ENCODE results near the gene PDLIM4. TPM values are rescaled to one million over a fixed set of nuclear protein-coding genes. Genes with fewer than 3 reads are reported as not detected.
A peak's percentile ranks its signal among the peaks of the same experiment; 100 is the strongest.

Gene PDLIM4
- total and polyA plus RNA-seq, 8 donors: 0.83 to 10.7 (median 2.7) TPM

- FAIRE-seq (no peak), DNase-seq (no peak), ATAC-seq (no peak)
- Histone ChIP-seq H3K9me3 (no peaks in the 10 kb centered on the region), H3K36me3 (no peaks in the 10 kb centered on the region), H3K27me3 (no peaks in the 10 kb centered on the region), H3K27ac (no peak overlapping the region), H3K4me3 (no peak overlapping the region), H3K4me1 (peaks cover 0 to 3% (median 0%) of the 10 kb centered on the region in 3 donors)
- intact Hi-C loops (cut with DNase I): no loop called here
- WGBS, 2 donors: 64 to 69% methylated on average over 2 of the region's 2 CpGs
- TF ChIP-seq, protein P1, sequence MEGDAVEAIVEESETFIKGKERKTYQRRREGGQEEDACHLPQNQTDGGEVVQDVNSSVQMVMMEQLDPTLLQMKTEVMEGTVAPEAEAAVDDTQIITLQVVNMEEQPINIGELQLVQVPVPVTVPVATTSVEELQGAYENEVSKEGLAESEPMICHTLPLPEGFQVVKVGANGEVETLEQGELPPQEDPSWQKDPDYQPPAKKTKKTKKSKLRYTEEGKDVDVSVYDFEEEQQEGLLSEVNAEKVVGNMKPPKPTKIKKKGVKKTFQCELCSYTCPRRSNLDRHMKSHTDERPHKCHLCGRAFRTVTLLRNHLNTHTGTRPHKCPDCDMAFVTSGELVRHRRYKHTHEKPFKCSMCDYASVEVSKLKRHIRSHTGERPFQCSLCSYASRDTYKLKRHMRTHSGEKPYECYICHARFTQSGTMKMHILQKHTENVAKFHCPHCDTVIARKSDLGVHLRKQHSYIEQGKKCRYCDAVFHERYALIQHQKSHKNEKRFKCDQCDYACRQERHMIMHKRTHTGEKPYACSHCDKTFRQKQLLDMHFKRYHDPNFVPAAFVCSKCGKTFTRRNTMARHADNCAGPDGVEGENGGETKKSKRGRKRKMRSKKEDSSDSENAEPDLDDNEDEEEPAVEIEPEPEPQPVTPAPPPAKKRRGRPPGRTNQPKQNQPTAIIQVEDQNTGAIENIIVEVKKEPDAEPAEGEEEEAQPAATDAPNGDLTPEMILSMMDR (IDR thresholded peaks at IDR 0.05): no peak
Measured at GRCh38 chr5:132273631-132274030, 16.1 kb downstream of the PDLIM4 start.

DNA sequence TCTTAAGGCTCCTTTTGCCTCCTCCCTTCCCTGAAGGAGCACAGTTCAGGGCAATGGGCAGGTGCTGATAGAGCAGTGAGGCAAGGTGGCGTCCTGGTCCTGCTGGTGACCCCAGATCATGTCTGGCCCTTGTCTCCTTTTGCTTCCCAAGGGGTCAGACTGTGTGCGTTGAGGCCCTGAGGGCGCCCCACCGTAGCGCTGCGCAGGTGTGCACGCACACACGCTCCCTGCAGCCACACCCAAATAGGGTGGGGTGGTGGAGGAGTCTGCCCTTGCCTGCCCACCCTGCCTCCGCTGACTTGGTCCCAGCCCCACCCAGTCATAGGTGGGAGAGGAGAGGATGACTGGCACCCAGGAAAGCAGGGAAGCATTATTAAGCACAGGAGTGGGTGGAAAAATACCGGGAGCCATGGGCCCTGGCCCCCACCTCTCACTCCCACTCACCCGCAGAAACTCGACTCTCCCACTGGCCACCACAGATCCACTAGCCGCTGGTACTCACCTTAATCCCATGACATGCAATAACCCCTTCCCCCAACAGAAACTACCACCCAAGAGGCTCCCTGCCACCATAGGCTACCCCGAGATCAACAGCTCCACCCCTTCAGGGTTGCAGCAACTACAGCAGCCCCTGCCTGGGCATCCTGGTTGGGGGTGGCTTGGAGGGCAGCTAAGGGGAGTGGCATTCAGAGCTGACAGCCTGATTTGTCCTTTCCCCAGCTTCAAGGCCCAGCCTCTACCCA lies 16.7 kb downstream of the PDLIM4 start:
- DNase-seq: peak in 1 of 6 donors; percentile 44
- H3K27me3 ChIP-seq: no peaks in the 10 kb centered on the region
- no peak overlapping the region for H3K4me3 ChIP-seq
- ATAC-seq: no peak
- no peak for FAIRE-seq
- TF ChIP-seq, protein P1 (IDR thresholded peaks at IDR 0.05): no peak
- no peak overlapping the region for H3K27ac ChIP-seq
- H3K4me1 ChIP-seq: peaks cover 0 to 3% (median 0%) of the 10 kb centered on the region in 3 donors
- WGBS, 2 donors: 85 to 87% methylated on average over 14 of the region's 14 CpGs
- intact Hi-C loops (cut with DNase I): no loop called here
- no peaks in the 10 kb centered on the region for H3K36me3 ChIP-seq
- no peaks in the 10 kb centered on the region for H3K9me3 ChIP-seq

DNA sequence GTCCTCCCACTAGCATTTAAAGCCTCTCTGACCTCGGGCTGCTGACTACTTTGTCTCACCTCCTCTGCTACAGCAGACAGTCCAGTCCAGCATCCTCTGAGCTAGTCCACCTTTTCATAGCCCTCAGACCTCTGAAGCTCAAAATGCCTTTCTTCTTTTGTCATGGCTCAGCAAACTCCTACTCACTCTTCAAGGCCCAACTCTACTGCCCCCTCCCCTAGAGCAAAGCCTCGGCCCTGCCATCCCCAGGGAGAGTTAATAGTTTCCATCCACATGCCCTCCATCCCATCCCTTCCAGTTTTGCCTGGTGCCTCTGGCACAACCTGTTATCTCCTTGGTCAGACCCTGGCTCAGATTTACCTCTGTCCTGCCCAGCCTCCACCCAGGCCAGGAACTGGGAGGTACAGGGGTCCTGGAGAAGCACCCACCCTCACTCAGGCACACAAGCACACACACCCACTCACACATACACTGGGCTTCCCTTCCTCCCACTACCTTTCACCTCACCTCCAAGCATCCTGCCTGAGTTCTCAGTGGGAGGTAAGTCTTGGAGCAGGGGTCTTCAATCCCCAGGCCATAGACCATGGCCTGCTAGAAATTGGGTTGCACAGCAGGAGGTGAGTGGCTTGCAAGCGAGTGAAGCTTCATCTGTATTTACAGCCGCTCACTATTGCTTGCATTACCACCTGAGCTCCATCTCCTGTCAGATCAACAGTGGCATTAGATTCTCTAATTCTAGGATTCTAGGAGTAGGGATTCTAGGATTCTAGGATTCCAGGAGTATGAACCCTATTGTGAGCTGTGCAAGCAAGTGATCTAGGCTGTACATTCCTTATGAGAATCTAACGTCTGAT lies 18.1 kb downstream of the PDLIM4 start:
- Histone ChIP-seq H3K36me3 (no peaks in the 10 kb centered on the region), H3K4me1 (peaks cover 0 to 3% (median 0%) of the 10 kb centered on the region in 3 donors), H3K27me3 (no peaks in the 10 kb centered on the region), H3K27ac (no peak overlapping the region), H3K4me3 (no peak overlapping the region), H3K9me3 (no peaks in the 10 kb centered on the region)
- TF ChIP-seq, protein P1 (IDR thresholded peaks at IDR 0.05): no peak
- ATAC-seq (no peak), FAIRE-seq (no peak), DNase-seq (peak in 1 of 6 donors; percentile 34)
- intact Hi-C loops (cut with DNase I): no loop called here
- WGBS, 2 donors: 73 to 85% methylated on average over 5 of the region's 5 CpGs

DNA sequence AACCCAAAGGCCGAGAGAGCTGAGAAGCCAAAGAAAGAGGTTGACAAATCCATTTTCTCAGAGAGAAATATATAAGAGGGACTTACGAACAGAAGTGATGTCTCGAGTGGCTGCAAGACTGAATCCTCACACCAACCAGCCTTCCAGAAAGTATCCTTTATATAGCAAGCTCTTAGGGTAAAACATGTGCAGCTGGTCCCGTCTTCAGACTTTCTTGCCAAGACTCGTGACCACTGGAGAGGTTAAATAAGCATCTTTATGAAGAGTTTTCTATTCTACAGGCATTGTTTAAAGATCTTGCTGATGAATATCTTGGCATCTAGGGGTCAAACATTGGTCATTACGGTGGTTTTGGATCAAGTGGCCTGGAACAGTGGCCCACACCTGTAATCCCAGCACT lies 19.8 kb downstream of the PDLIM4 start:
- TF ChIP-seq, protein P1 (IDR thresholded peaks at IDR 0.05): no peak
- no peaks in the 10 kb centered on the region for H3K9me3 ChIP-seq
- peaks cover 0 to 3% (median 0%) of the 10 kb centered on the region in 3 donors for H3K4me1 ChIP-seq
- intact Hi-C loops (cut with DNase I): no loop called here
- no peaks in the 10 kb centered on the region for H3K27me3 ChIP-seq
- 83 to 89% methylated on average over 6 of the region's 6 CpGs for WGBS, 2 donors
- H3K27ac ChIP-seq: no peak overlapping the region
- DNase-seq: no peak
- H3K4me3 ChIP-seq: no peak overlapping the region
- FAIRE-seq: no peak
- ATAC-seq: no peak
- no peaks in the 10 kb centered on the region for H3K36me3 ChIP-seq

Measured in pancreas (tissue), 10 donors.